Stimulated activated CD8-positive, alpha-beta memory T cell treated with anti-CD3 and anti-CD28 coated beads, Interleukin-15, amount 100 ng/mL, for 24 hours (primary cell): ENCODE measurements around the gene PLA2G4E.

Source experiments
- DNase-seq: peaks from one replicate; pipeline ENCODE4 v3.0.0-alpha.2; 2020; ENCODE audit warnings: low read depth

The PLA2G4E gene

DNA sequence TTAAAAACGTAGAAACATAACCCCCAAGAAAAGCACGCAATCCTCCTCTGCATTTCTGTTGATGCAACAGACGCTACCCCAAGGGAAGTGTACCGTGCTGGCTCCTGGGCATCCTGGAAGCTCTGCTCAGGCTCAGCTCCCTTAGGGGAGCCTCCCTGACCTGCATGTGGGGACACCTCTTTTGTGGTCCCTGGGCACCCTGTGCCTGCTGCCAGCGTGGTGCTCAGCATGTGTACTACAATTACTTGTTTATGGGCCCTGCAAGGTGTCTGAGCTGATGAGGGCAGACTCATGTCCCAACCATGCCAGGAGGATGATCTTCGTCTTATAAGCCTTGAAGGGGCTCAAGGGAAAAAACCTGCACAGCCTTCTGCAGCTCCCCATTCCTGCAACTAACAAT is 66.8 kb downstream of the PLA2G4E start:
- no peak for DNase-seq

DNA sequence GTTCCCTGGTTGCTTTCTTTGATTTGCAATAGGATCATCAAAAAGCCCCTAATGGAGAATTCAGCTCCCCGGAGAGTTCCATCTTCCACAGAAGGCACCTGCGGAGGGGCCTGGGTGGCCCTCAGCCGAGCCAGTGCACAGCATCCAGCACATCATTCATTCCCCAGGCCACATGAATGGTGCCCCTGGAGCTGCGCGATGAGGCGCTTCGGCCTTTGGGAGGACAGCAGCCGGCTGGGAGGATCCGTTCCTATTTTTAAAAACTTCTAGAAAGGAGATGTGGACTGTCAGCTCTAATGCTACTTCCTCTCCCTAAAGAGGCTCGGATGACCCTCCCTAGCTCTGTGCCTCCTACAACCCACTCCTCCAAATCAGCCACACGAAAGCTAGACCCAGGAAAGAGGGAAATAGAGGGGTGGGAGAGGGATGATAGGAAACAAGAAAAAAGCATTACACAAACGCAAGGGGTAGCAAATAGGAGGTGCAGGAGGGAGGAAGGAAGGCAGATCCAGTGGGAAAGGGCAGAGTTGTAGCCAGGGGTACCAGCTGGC is 68.8 kb downstream of the PLA2G4E start:
- DNase-seq = no peak

DNA sequence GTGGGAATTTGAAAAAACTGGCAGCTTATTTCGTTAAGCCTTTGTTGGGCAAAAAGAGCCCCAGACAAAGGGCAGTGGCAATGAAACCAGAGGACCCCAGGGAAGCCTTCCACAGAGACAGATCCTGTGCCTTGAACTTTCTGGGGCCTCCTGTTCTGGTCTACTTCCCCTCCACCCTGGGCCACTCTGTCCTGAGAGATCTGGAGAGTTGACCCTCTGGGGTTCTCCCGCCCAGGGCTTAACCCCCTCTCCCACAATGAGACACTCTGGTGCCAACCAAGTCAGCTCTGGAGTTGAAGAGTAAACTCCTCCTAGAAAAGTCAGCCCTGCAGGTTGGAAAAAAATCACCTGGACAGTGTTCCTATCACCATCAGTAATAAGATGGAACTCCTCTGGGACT is 69.3 kb downstream of the PLA2G4E start:
- no peak for DNase-seq

GRCh38 chr15:41950489-41950888 is 70.4 kb downstream of the PLA2G4E start:
- DNase-seq = no peak

DNA sequence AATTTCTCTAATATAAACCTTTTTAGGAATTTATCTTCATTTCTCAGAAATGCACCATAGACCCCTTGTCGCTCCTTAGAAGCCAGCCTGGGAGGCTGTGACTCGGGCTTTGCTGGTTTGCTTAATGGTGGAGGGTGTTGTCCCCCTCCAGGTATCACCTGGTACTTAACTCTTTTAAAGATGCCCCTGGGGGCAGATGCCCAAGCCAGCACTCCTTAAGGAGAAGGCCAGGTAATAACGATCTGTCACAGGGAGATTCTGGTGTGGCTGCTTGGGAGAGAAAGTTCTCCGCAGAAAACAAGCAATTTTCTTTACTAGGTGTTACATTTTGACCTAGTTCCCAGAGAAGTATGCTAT is 70.7 kb downstream of the PLA2G4E start:
- no peak for DNase-seq

DNA sequence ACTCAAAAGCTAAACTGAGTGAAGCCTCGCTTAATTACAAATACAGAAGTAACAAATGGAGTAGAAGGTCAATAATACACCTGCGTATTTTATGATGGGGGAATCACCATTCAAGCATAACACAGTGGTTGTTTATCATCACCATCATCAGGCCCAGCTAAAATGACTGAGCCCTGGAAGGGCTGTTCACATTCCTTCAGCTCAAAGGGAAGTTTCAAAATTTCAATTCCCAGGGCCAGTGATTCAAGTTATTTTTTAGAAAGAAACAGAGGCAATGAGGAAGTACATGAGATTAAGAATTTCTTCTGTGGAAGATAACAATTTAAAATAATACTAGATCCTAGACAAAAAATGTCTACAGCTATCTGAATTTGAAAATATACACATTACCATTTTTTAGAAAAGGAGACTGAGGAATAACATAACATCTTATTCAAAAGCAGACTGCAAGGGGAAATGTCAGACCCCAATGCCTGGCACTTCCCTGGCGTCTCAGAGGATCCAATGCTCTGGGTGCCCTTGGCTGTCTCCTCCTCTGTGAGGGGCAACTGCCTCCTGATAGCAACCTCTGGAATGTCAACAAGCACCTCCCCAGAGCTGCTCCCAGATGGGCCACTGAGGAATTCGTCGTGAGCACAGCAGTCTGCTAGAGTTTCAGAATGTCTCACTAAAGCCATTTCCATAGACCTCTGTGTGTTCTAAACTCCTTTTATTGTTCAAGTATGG is 71.3 kb downstream of the PLA2G4E start:
- no peak for DNase-seq

DNA sequence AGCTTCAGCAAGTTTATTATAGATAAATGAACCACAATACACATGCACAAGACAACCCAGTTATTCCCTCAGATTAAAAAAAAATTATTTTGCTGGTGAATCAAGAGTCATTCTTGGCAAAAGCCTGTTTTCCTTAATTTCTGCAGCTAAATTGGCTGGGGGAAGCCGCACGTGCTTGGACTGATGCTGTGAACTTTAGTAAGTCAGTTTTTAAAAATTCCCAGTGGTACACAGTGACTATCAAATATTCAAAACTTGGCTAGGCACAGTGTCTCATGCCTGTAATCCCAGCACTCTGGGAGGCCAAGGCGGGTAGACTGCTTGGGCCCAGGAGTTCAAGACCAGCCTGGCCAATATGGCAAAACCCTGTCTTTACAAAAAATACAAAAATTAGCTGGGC is 72.4 kb downstream of the PLA2G4E start:
- DNase-seq = no peak

DNA sequence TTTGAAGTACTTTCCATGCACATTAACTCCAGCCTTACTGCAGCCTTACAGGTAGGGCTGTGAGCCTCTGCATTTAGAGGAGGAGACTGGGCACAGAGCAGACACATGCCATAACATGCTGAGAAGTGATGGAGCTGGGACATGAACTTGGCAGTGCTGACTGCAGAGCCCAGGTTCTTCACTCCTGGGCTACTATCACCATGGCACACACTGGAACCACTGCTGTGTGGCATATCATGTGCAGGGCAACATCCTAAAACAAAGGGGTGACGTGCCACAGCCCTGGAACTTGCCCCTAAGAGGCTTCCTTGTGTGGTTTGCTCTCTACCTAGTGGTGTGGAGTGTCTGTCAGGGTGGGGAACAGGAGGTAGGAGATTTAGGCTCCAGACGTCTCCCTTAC is 73.9 kb downstream of the PLA2G4E start:
- no peak for DNase-seq

DNA sequence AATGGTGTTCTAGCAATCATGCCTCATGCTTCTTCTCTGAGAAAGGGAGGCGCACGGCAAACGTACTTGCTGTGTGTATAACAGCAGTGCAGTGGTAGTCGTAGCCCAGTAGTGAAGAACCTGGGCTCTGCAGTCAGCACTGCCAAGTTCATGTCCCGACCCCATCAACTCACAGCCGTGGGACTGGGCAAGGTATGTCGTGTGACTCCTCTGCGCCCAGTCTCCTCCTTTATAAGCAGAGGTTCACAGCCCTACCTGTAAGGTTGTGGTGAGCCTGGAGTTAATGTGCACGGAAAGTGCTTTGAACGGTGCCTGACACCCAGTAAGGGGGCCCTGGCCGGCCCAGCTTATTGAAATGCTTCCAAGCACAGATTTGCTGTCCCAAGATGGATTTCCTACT is 75.1 kb downstream of the PLA2G4E start:
- DNase-seq = no peak

DNA sequence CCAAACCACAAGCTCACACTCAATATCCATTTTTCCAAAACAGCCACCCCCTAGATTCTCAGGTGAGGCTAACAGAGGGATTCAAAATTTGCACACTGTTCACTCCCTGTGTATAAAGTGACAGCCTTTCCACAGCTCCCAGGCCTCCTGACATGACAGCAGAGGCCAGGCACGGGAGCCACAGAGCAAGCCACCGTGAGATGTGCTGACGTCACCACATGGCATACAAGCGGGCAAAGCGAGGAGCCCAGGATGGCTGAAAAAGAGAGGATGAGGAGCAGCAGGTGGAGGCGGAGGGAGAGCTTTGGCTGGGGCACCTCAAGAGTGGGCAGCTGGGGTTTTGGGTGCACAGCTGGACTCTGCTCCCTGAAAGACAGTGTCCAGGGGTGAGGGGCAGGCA is 75.6 kb downstream of the PLA2G4E start:
- no peak for DNase-seq

- no peak for DNase-seq
Observed at GRCh38 chr15:41944313-41944940, 76.4 kb downstream of the PLA2G4E start.

DNA sequence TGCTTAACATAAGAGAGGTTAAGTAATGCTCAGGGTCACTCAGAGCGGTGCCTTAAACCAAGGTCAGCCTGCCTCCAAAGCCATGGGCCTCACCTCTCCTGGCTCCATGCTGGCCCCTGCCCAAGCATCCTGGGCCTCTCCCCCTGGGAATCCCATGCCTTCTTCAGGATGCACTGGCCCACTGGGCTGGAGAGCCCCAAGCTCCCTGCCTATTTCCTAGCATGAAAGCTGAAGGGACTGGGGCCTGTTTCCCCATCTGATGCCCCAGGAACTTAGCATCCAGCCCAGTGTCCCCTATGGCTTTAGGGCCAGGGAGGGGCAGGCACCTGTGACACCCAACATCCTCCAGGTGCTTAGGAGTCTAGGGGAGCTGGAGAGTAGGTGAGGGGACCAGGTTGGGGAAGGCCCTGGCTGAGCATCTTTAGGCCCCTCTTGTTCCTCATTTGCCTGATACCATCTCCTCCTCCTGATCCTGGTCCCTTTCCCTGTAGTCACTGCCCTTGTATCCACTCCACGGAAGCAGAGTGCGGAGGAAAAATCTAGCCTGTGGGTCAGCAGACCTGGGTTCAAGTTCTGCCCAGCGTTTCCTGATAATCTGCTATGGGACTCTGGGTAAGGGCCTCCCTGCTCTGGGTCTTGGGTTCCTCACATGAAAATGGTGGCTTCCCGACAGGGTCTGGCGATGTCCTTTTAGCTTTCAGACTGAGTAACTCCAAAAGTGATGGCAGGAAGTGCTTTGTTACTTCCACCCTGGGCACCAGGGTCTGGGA is 77.1 kb downstream of the PLA2G4E start:
- DNase-seq = no peak

GRCh38 chr15:41942886-41943285 is 78.0 kb downstream of the PLA2G4E start:
- no peak for DNase-seq

- DNase-seq = no peak
Observed at GRCh38 chr15:41941644-41942415, 79.0 kb downstream of the PLA2G4E start.

GRCh38 chr15:41940441-41940857 is 80.4 kb downstream of the PLA2G4E start:
- no peak for DNase-seq

- DNase-seq = no peak
Observed at GRCh38 chr15:41939986-41940385, 80.9 kb downstream of the PLA2G4E start.

DNA sequence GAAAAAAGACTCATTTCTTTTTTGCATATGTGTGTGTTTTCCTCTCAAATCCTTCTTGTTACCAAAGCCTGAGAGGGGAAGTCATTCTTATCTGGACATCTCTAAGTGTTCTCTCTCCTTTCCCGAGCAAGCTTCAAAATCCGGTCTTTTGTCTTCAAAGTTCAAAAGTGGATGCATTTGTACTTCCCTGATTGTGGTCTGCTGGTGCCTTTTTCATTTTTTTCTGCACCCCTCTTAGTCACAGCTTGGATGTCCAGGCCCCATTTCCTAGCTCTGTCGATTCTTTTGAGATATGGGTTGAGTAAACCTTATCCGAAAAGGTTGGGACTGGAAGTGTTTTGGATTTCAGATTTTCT is 83.3 kb downstream of the PLA2G4E start:
- DNase-seq = no peak

GRCh38 chr15:41936649-41937567 is 83.9 kb downstream of the PLA2G4E start:
- peak; percentile 29 for DNase-seq

GRCh38 chr15:41936155-41936554 is 84.7 kb downstream of the PLA2G4E start:
- DNase-seq = no peak

- DNase-seq = no peak
Observed at GRCh38 chr15:41935566-41936020, 85.2 kb downstream of the PLA2G4E start.

DNA sequence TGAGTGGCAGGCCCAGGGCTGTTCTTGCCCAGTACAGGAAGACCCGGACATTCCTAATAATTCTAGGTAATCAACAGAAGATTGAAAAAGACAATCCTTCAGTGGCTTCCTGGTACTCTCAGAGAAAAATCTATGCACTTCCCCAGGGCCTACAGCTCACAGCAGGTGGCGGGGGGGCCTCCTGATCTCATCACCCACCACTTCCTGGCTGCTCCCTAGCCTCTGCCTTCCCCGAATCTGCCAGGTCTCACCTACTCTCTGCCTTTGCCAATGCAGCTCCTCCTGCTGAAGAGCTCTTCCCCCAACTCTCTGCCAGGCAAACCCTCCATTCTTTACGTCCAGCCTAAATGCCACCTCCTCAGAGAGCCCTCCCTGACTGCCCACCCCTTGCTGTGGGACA is 86.0 kb downstream of the PLA2G4E start:
- peak; percentile 15 for DNase-seq
